SK-N-SH (cell line): Measurements from ENCODE around the gene HHATL. TPM values are rescaled to one million over a fixed set of nuclear protein-coding genes. Genes with fewer than 3 reads are reported as not detected.

Experiments used
- CTCF ChIA-PET: fragments of 300-600, 350-600 bp; formaldehyde crosslinking; extraction: SDS; loops from one replicate; lab custom pipeline; 2021; lab: Yijun Ruan, JAX
- POLR2A ChIA-PET: fragments of 350-600 bp; sonication (Branson Sonifier 250); formaldehyde crosslinking; extraction: SDS; loops from one replicate; lab custom pipeline; 2020; ENCODE audit warnings: antibody characterized with exemption, inconsistent platforms; lab: Yijun Ruan, JAX
- DNase-seq: peaks from one replicate; pipeline ENCODE4 v3.0.0; 2012
- H2AFZ ChIP-seq: fragments of 200-600 bp; sonication (generic); 2 replicates; pipeline ENCODE4 v1.8.1; 2016; ENCODE audit warnings: antibody characterized with exemption, mild to moderate bottlenecking, low read depth
- H3F3A ChIP-seq: fragments of 200-600 bp; sonication (generic); replicated peaks from 2 replicates; pipeline ENCODE3; 2016; ENCODE audit warnings: antibody characterized with exemption, mild to moderate bottlenecking; ENCODE audit not compliant: insufficient read depth
- H3K27ac ChIP-seq, 2 experiments: fragments of 200-500 bp in 1 of 2; fragments of 200-600 bp in 1 of 2; sonication (Bioruptor generic) in 1 of 2; sonication (generic), shearing (Covaris generic) in 1 of 2; 2 replicates each; pipeline versions ENCODE4 v1.5.1 to v1.6.1; 2014 to 2016; ENCODE audit warnings: low read depth in 2 of 2, inconsistent platforms in 1 of 2, low read length in 1 of 2, mild to moderate bottlenecking in 1 of 2, mixed read lengths in 1 of 2
- H3K27me3 ChIP-seq: fragments of 200-600 bp; sonication (generic), shearing (Covaris generic); 2 replicates; pipeline ENCODE4 v1.6.1; 2016; ENCODE audit warnings: mixed run types; ENCODE audit not compliant: insufficient read depth
- H3K36me3 ChIP-seq, 2 experiments: fragments of 200-500 bp in 1 of 2; fragments of 200-600 bp in 1 of 2; sonication (Bioruptor generic) in 1 of 2; sonication (generic) in 1 of 2; replicated peaks in 1 of 2; 2 replicates each; pipeline versions ENCODE3 to v1.5.1; 2014 to 2016; ENCODE audit warnings: low read length in 1 of 2, mild to moderate bottlenecking in 1 of 2; ENCODE audit not compliant: insufficient read depth in 2 of 2, control insufficient read depth in 1 of 2
- H3K4me1 ChIP-seq, 2 experiments: fragments of 200-500 bp in 1 of 2; fragments of 200-600 bp in 1 of 2; sonication (Bioruptor generic) in 1 of 2; sonication (generic), shearing (Covaris generic) in 1 of 2; 2 replicates each; pipeline versions ENCODE4 v1.5.1 to v1.6.1; 2014 to 2016; ENCODE audit warnings: low read depth in 1 of 2, low read length in 1 of 2, mixed run types in 1 of 2; ENCODE audit not compliant: insufficient read depth in 2 of 2, control insufficient read depth in 1 of 2
- H3K4me2 ChIP-seq: fragments of 200-600 bp; sonication (generic), shearing (Covaris generic); 2 replicates; pipeline ENCODE4 v1.6.1; 2017; ENCODE audit warnings: mixed run types
- H3K4me3 ChIP-seq, 2 experiments: fragments of 200-500 bp in 1 of 2; fragments of 200-600 bp in 1 of 2; sonication (Bioruptor generic) in 1 of 2; sonication (generic), shearing (Covaris generic) in 1 of 2; 2 replicates each; pipeline versions ENCODE4 v1.5.1 to v1.8.1; 2014 to 2016; ENCODE audit warnings: low read depth in 2 of 2, inconsistent platforms in 1 of 2, low read length in 1 of 2, mild to moderate bottlenecking in 1 of 2, mixed read lengths in 1 of 2, moderate library complexity in 1 of 2
- H3K79me2 ChIP-seq: fragments of 200-600 bp; sonication (generic); 2 replicates; pipeline ENCODE4 v1.8.1; 2017; ENCODE audit warnings: mild to moderate bottlenecking; ENCODE audit not compliant: insufficient read depth
- H3K9ac ChIP-seq: fragments of 200-600 bp; sonication (generic); 2 replicates; pipeline ENCODE4 v1.6.1; 2017; ENCODE audit warnings: mixed run types
- H3K9me2 ChIP-seq: fragments of 200-600 bp; sonication (generic); 2 replicates; pipeline ENCODE4 v1.6.1; 2017; ENCODE audit warnings: mixed run types
- H3K9me3 ChIP-seq: fragments of 200-600 bp; sonication (generic); 2 replicates; pipeline ENCODE4 v1.6.1; 2017; ENCODE audit warnings: mixed run types, mild to moderate bottlenecking, moderate library complexity
- H4K20me1 ChIP-seq: fragments of 200-600 bp; sonication (generic); 2 replicates; pipeline ENCODE4 v1.6.1; 2017; ENCODE audit warnings: mild to moderate bottlenecking, mixed run types; ENCODE audit not compliant: insufficient read depth
- CHD2 ChIP-seq: fragments of 150-350 bp; IDR thresholded peaks from 2 replicates; pipeline ENCODE4 v1.6.1; 2018; ENCODE audit warnings: low read length; ENCODE audit not compliant: partially characterized antibody
- ELF1 ChIP-seq: IDR thresholded peaks from 2 replicates; pipeline ENCODE4 v1.4.0; 2012
- EZH2phosphoT487 ChIP-seq: fragments of 200-600 bp; sonication (generic); IDR thresholded peaks from 2 replicates; pipeline ENCODE4 v1.6.1; 2017; ENCODE audit warnings: low read depth, mixed run types, mild to moderate bottlenecking, antibody characterized with exemption, moderate library complexity, borderline replicate concordance
- FOXJ3 ChIP-seq: sonication (generic); formaldehyde crosslinking; IDR thresholded peaks from 2 replicates; pipeline ENCODE4 v1.5.1; 2020; ENCODE audit warnings: mild to moderate bottlenecking, missing genetic modification reagents
- FOXM1 ChIP-seq: IDR thresholded peaks from 2 replicates; pipeline ENCODE4 v1.4.0; 2012; ENCODE audit warnings: low read depth, mild to moderate bottlenecking
- GABPA ChIP-seq: IDR thresholded peaks from 2 replicates; pipeline ENCODE4 v1.4.0; 2012; ENCODE audit warnings: low read depth, mild to moderate bottlenecking
- GATA2 ChIP-seq: sonication (generic); formaldehyde crosslinking; IDR thresholded peaks from 2 replicates; pipeline ENCODE4 v1.5.0; 2020; ENCODE audit warnings: mild to moderate bottlenecking, missing genetic modification reagents
- JUND ChIP-seq: IDR thresholded peaks from 2 replicates; pipeline ENCODE4 v1.4.0; 2012
- MEF2A ChIP-seq: IDR thresholded peaks from 2 replicates; pipeline ENCODE4 v1.4.0; 2012; ENCODE audit warnings: low read depth, borderline replicate concordance
- NFIC ChIP-seq: IDR thresholded peaks from 2 replicates; pipeline ENCODE4 v1.4.0; 2012; ENCODE audit warnings: borderline replicate concordance
- NRF1 ChIP-seq: IDR thresholded peaks from 2 replicates; pipeline ENCODE4 v1.6.1; 2012; ENCODE audit warnings: low read depth, mild to moderate bottlenecking, low read length
- POLR2AphosphoS5 ChIP-seq: IDR thresholded peaks from 2 replicates; pipeline ENCODE4 v1.6.1; 2012; ENCODE audit warnings: low read depth, low read length
- RCOR1 ChIP-seq: fragments of 150-350 bp; IDR thresholded peaks from 2 replicates; pipeline ENCODE4 v1.6.1; 2017; ENCODE audit warnings: antibody characterized with exemption, low read length
- RFX5 ChIP-seq: IDR thresholded peaks from 2 replicates; pipeline ENCODE4 v1.6.1; 2012; ENCODE audit warnings: mild to moderate bottlenecking, improper control_type of control experiment, low read length
- RXRA ChIP-seq: IDR thresholded peaks from 2 replicates; pipeline ENCODE4 v1.4.0; 2012; ENCODE audit warnings: low read depth, mild to moderate bottlenecking, borderline replicate concordance
- SIN3A ChIP-seq: IDR thresholded peaks from 2 replicates; pipeline ENCODE4 v1.6.1; 2012; ENCODE audit warnings: low read depth, mild to moderate bottlenecking, low read length, moderate library complexity, borderline replicate concordance
- SMC3 ChIP-seq: IDR thresholded peaks from 2 replicates; pipeline ENCODE4 v1.6.1; 2012; ENCODE audit warnings: low read depth, low read length, improper control_type of control experiment
- TCF12 ChIP-seq: IDR thresholded peaks from 2 replicates; pipeline ENCODE4 v1.4.0; 2012
- TEAD4 ChIP-seq: IDR thresholded peaks from 2 replicates; pipeline ENCODE4 v1.4.0; 2012; ENCODE audit warnings: mild to moderate bottlenecking, borderline replicate concordance; ENCODE audit not compliant: insufficient read depth
- WGBS: methylation state at CpG from one replicate; pipeline ENCODE4 v1.1.6; 2017; ENCODE audit warnings: low lambda C conversion rate; 5-methylcytosine and 5-hydroxymethylcytosine counted together
- polyA plus RNA-seq, 3 experiments: library from polyadenylated mRNA; depleted of rRNA; stranded (reverse); fragments of >200 nt; gene quantifications; 2 replicates each; pipeline ENCODE4 v1.2.3, GENCODE V29; 2012
- TF ChIP-seq, protein P1 (sequence below): fragments of 150-350 bp; IDR thresholded peaks from 2 replicates; pipeline ENCODE4 v1.6.1; 2016; ENCODE audit warnings: mild to moderate bottlenecking, low read depth, low read length
- TF ChIP-seq, protein P2 (sequence below): fragments of 150-350 bp; IDR thresholded peaks from 2 replicates; pipeline ENCODE4 v1.6.1; 2017; ENCODE audit warnings: antibody characterized with exemption, low read length, low read depth, borderline replicate concordance
- TF ChIP-seq, protein P3 (sequence below): IDR thresholded peaks from 2 replicates; pipeline ENCODE4 v1.4.0; 2012; ENCODE audit warnings: low read depth, borderline replicate concordance
- TF ChIP-seq, protein P4 (sequence below): IDR thresholded peaks from 2 replicates; pipeline ENCODE4 v1.6.1; 2012; ENCODE audit warnings: mild to moderate bottlenecking, low read depth, low read length, moderate library complexity
- TF ChIP-seq, protein P5 (sequence below): IDR thresholded peaks from 2 replicates; pipeline ENCODE4 v1.4.0; 2012; ENCODE audit warnings: low read depth

The HHATL gene
- polyA plus RNA-seq, 1 of the 3 experiments (the other 2 are of a cell fraction), result not detected

DNA sequence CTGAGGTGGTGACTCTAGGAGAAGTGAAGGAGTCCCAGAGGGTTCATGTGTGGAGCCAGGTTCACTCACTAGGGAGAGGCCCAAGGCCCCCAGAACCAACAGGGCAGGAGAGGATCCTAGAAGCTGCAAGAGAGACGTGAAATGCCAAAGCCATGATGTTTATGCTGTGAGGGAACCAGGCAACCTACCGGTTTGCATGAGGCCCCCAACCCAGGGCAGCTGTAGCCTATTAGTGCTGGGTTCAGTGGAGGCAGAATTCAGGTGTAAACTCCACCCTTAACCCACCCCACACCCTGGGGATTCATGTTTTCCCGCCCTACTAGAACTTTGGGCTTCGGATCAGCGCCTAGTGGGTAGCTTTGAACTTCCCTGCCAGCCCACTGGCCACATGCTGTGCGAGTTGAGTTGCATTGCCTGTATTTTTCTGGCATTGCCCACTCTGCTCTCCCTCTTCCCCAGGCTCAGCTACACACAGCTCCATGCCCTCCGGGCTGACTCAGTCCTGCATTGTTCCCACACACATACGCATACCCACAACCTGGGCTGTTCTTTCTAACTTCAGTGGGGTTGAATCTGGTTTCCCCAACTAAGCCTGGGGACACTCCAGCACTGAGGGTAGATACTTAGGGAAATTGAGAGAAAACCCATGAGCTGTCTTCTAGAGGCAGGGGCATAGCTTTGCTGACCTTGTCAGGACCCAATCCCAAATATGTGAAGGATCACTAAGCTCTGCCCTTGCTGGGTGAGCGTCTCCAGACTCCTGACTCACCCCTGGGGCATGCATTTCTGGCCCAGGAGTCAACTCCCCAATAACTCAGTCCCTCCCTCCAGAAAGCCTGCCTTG is 51.1 kb downstream of the HHATL start:
- ChIA-PET POLR2A (interaction anchor here (0.6 kb wide), 1 partner anchor 174 kb away, joined by 6 read pairs; no protein-coding TSS in a partner anchor), CTCF (interaction anchor here (1.0 to 2.3 kb wide), 4 partner anchors 15 to 129 kb away, joined by 3 to 9 read pairs (median 5); partner anchors contain the start of gene SEC22C)
- no peak for DNase-seq
- 58% methylated on average over 9 of the region's 9 CpGs for WGBS
- no peak overlapping the region for H2AFZ ChIP-seq
- peak overlapping the region; percentile 83 to 84 for H3K27ac ChIP-seq
- no peaks in the 10 kb centered on the region for H3K27me3 ChIP-seq
- peaks cover 15 to 30% of the 10 kb centered on the region in 2 experiments for H3K36me3 ChIP-seq
- H3K4me2 ChIP-seq, result peak overlapping the region; percentile 79
- H3K9me2 ChIP-seq, result no peaks in the 10 kb centered on the region
- peaks cover 24 to 42% of the 10 kb centered on the region in 2 experiments for H3K4me1 ChIP-seq
- H3K79me2 ChIP-seq, result peaks cover 65% of the 10 kb centered on the region
- peaks cover 37% of the 10 kb centered on the region for H3F3A ChIP-seq
- no peaks in the 10 kb centered on the region; the same call in 1 of the 2 replicates for H4K20me1 ChIP-seq
- no peak overlapping the region for H3K4me3 ChIP-seq
- H3K9ac ChIP-seq, result peak overlapping the region; percentile 41; the same call in 1 of the 2 replicates
- no peaks in the 10 kb centered on the region for H3K9me3 ChIP-seq
- TF ChIP-seq, protein P1, sequence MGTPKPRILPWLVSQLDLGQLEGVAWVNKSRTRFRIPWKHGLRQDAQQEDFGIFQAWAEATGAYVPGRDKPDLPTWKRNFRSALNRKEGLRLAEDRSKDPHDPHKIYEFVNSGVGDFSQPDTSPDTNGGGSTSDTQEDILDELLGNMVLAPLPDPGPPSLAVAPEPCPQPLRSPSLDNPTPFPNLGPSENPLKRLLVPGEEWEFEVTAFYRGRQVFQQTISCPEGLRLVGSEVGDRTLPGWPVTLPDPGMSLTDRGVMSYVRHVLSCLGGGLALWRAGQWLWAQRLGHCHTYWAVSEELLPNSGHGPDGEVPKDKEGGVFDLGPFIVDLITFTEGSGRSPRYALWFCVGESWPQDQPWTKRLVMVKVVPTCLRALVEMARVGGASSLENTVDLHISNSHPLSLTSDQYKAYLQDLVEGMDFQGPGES, result no peak
- TF ChIP-seq, protein P2, sequence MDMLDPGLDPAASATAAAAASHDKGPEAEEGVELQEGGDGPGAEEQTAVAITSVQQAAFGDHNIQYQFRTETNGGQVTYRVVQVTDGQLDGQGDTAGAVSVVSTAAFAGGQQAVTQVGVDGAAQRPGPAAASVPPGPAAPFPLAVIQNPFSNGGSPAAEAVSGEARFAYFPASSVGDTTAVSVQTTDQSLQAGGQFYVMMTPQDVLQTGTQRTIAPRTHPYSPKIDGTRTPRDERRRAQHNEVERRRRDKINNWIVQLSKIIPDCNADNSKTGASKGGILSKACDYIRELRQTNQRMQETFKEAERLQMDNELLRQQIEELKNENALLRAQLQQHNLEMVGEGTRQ, result no peak
- TF ChIP-seq CHD2 (no peak), SMC3 (no peak), NFIC (peak; percentile 62; the same call in 1 of the 2 replicates), POLR2AphosphoS5 (no peak), RCOR1 (no peak), NRF1 (no peak), RFX5 (no peak), TCF12 (peak; percentile 82), GATA2 (no peak), FOXM1 (no peak), SIN3A (no peak), MEF2A (no peak), ELF1 (no peak), JUND (peak; percentile 69), RXRA (peak; percentile 51; the same call in 1 of the 2 replicates), GABPA (no peak), TEAD4 (peak; percentile 43; the same call in 1 of the 2 replicates), FOXJ3 (no peak), EZH2phosphoT487 (no peak)
- TF ChIP-seq, protein P3, sequence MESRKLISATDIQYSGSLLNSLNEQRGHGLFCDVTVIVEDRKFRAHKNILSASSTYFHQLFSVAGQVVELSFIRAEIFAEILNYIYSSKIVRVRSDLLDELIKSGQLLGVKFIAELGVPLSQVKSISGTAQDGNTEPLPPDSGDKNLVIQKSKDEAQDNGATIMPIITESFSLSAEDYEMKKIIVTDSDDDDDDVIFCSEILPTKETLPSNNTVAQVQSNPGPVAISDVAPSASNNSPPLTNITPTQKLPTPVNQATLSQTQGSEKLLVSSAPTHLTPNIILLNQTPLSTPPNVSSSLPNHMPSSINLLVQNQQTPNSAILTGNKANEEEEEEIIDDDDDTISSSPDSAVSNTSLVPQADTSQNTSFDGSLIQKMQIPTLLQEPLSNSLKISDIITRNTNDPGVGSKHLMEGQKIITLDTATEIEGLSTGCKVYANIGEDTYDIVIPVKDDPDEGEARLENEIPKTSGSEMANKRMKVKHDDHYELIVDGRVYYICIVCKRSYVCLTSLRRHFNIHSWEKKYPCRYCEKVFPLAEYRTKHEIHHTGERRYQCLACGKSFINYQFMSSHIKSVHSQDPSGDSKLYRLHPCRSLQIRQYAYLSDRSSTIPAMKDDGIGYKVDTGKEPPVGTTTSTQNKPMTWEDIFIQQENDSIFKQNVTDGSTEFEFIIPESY, result no peak
- TF ChIP-seq, protein P4, sequence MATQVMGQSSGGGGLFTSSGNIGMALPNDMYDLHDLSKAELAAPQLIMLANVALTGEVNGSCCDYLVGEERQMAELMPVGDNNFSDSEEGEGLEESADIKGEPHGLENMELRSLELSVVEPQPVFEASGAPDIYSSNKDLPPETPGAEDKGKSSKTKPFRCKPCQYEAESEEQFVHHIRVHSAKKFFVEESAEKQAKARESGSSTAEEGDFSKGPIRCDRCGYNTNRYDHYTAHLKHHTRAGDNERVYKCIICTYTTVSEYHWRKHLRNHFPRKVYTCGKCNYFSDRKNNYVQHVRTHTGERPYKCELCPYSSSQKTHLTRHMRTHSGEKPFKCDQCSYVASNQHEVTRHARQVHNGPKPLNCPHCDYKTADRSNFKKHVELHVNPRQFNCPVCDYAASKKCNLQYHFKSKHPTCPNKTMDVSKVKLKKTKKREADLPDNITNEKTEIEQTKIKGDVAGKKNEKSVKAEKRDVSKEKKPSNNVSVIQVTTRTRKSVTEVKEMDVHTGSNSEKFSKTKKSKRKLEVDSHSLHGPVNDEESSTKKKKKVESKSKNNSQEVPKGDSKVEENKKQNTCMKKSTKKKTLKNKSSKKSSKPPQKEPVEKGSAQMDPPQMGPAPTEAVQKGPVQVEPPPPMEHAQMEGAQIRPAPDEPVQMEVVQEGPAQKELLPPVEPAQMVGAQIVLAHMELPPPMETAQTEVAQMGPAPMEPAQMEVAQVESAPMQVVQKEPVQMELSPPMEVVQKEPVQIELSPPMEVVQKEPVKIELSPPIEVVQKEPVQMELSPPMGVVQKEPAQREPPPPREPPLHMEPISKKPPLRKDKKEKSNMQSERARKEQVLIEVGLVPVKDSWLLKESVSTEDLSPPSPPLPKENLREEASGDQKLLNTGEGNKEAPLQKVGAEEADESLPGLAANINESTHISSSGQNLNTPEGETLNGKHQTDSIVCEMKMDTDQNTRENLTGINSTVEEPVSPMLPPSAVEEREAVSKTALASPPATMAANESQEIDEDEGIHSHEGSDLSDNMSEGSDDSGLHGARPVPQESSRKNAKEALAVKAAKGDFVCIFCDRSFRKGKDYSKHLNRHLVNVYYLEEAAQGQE, result 0 out of 2 replicates have a peak, but pooled peaks have one; percentile 28
- TF ChIP-seq, protein P5, sequence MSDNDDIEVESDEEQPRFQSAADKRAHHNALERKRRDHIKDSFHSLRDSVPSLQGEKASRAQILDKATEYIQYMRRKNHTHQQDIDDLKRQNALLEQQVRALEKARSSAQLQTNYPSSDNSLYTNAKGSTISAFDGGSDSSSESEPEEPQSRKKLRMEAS, result no peak; the same call in 1 of the 2 replicates
